Esophagus muscularis mucosa (tissue), 4 donors: ENCODE results near the gene PDK2. TPM values are rescaled to one million over a fixed set of nuclear protein-coding genes. Genes with fewer than 3 reads are reported as not detected.

Source experiments
- DNase-seq: peaks from one replicate; pipeline ENCODE4 v3.0.0-alpha.2; 2017; ENCODE audit errors: extremely low spot score
- H3K27ac ChIP-seq, 4 donors: fragments of 200-600 bp; sonication (generic); replicated peaks in 1 of 4; 1 replicate in 3 of 4; 2 replicates in 1 of 4; pipeline ENCODE4 v1.5.1; 2016 to 2019; ENCODE audit warnings: mild to moderate bottlenecking in 1 of 4
- H3K27me3 ChIP-seq, 4 donors: fragments of 200-600 bp; sonication (generic); one replicate each; pipeline versions ENCODE4 v1.5.1 to v1.6.0; 2016 to 2019
- H3K36me3 ChIP-seq, 4 donors: fragments of 200-600 bp; sonication (generic); one replicate each; pipeline ENCODE4 v1.5.1; 2016 to 2019
- H3K4me1 ChIP-seq, 4 donors: fragments of 200-600 bp; sonication (generic); one replicate each; pipeline ENCODE4 v1.5.1; 2016 to 2019
- H3K4me3 ChIP-seq, 4 donors: fragments of 200-600 bp; sonication (generic); 1 replicate in 2 of 4; 2 replicates in 2 of 4; pipeline ENCODE4 v1.5.1; 2016 to 2019; ENCODE audit warnings: mild to moderate bottlenecking in 4 of 4, moderate library complexity in 1 of 4
- H3K9me3 ChIP-seq, 4 donors: fragments of 200-600 bp; sonication (generic); 1 replicate in 3 of 4; 2 replicates in 1 of 4; pipeline ENCODE4 v1.5.1; 2016 to 2019
- EP300 ChIP-seq: sonication (generic); formaldehyde crosslinking; IDR thresholded peaks from one replicate; pipeline ENCODE4 v1.6.1; 2017; ENCODE audit warnings: antibody characterized with exemption
- POLR2A ChIP-seq: fragments of 450-650 bp; IDR thresholded peaks from one replicate; pipeline ENCODE4 v1.6.1; 2017; ENCODE audit warnings: antibody characterized with exemption, moderate library complexity, mild to moderate bottlenecking, low read depth
- POLR2AphosphoS5 ChIP-seq, 2 donors: sonication (generic); formaldehyde crosslinking; IDR thresholded peaks; one replicate each; pipeline ENCODE4 v1.6.1; 2017; ENCODE audit warnings: antibody characterized with exemption in 2 of 2
- WGBS: methylation state at CpG from one replicate; pipeline ENCODE4 v1.1.5; 2018; 5-methylcytosine and 5-hydroxymethylcytosine counted together
- intact Hi-C: fragments of 100-400 bp; cut with DNase I; formaldehyde crosslinking; loops from one replicate; pipeline ENCODE4 v1.15.1; 2023
- total RNA-seq, 4 donors: library from RNA; depleted of rRNA; stranded (reverse); fragments of >200 nt; gene quantifications; one replicate each; pipeline versions ENCODE4 v1.1.0 to v1.2.1, GENCODE V29; 2016
- TF ChIP-seq, protein P1 (sequence below), 3 experiments: fragments of 200-600 bp in 2 of 3; fragments of 450-650 bp in 1 of 3; sonication (generic) in 2 of 3; IDR thresholded peaks; one replicate each; pipeline ENCODE4 v1.5.1; 2017 to 2019; ENCODE audit warnings: antibody characterized with exemption in 3 of 3, mild to moderate bottlenecking in 2 of 3, moderate library complexity in 1 of 3

Gene PDK2
- total RNA-seq, 4 donors from 2014 or later: 31.6 to 118 (median 61.4) TPM

DNA sequence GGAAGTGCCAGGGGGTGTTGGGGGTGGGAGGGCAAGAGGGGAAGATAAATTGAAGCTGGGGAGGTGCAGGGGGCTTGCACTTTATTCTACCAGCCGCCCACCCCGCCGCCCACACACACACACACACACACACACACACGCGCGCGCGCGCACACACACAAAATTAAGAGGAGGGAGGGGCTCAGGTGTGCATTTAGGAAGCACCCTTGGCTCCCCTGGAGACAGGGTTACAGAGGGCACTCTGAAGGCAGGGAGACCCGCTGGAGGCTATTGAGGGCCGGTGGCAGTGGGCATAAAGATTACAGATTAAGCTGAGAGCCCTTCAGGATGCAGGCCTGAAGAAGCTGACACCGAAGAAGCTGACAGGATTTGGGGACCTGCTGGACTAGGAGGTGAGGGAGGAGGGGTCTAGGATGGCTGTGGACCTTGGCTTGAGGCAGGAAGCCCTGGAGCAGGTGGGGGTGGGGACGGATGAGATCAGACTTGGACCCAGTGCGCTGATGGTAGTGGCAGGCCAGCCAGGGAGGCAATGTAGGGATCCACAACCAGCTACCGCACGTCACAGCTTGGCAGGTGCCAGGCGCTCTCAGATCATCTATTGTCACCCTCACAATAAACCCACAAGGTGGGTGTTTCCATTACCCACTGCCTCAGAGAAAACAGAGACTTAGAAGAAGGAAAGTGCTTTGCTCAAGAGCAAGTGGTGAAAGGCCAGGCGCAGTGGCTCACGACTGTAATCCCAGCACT is 35.6 kb downstream of the PDK2 start:
- DNase-seq: no peak
- TF ChIP-seq POLR2AphosphoS5 (IDR thresholded peaks at IDR 0.05) (no peak), EP300 (no peak), POLR2A (no peak)
- TF ChIP-seq, protein P1, sequence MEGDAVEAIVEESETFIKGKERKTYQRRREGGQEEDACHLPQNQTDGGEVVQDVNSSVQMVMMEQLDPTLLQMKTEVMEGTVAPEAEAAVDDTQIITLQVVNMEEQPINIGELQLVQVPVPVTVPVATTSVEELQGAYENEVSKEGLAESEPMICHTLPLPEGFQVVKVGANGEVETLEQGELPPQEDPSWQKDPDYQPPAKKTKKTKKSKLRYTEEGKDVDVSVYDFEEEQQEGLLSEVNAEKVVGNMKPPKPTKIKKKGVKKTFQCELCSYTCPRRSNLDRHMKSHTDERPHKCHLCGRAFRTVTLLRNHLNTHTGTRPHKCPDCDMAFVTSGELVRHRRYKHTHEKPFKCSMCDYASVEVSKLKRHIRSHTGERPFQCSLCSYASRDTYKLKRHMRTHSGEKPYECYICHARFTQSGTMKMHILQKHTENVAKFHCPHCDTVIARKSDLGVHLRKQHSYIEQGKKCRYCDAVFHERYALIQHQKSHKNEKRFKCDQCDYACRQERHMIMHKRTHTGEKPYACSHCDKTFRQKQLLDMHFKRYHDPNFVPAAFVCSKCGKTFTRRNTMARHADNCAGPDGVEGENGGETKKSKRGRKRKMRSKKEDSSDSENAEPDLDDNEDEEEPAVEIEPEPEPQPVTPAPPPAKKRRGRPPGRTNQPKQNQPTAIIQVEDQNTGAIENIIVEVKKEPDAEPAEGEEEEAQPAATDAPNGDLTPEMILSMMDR (IDR thresholded peaks at IDR 0.05): no peak
- H3K27me3 ChIP-seq: peaks cover 0 to 18% (median 4%) of the 10 kb centered on the region in 4 donors
- H3K36me3 ChIP-seq: peaks cover 9 to 19% (median 17%) of the 10 kb centered on the region in 4 donors
- H3K27ac ChIP-seq: no peak overlapping the region
- intact Hi-C loops: no loop called here
- H3K4me1 ChIP-seq: peaks cover 35 to 54% (median 51%) of the 10 kb centered on the region in 4 donors
- no peaks in the 10 kb centered on the region for H3K9me3 ChIP-seq
- WGBS: 48% methylated on average over 18 of the region's 19 CpGs
- H3K4me3 ChIP-seq: peak overlapping the region; percentile 54 to 68 (median 60)

DNA sequence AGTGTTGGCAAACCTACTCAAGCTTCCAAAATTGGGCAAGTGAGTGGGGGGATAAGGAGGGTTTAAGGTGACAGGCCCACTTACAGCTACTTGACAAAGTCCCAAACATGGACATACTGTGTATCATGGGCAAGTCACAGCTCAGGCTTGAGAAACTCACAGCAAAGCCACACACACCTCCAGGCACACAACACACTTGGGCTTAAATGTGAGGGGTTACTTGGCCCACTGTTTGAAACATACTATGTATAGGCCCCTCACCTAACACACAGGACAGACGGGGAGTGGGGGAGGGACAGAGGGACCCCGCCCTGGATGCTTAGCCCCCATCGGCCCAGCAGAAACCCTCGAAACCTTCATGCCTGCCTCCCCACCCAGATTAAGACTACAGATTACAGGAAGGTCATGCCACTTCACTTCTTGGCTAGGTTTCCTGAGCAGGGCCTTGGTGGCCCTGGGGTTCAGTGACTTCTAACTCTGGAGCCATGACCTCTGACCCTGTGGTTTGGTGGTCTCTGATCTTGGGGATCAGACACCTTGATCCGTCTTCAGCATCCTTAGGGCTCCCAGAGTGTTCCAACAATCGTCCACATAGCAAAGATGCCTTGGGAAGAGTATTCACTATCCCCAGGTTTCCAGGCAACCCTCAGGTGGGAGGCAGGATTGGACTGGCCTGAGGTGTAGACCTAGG is 37.1 kb downstream of the PDK2 start:
- DNase-seq: no peak
- Histone ChIP-seq H3K9me3 (no peaks in the 10 kb centered on the region), H3K36me3 (peaks cover 24 to 34% (median 33%) of the 10 kb centered on the region in 4 donors), H3K27ac (peak overlapping the region in 2 of 4 donors; percentile 61 to 77), H3K4me3 (no peak overlapping the region), H3K27me3 (peaks cover 0 to 18% (median 4%) of the 10 kb centered on the region in 4 donors), H3K4me1 (peaks cover 35 to 54% (median 51%) of the 10 kb centered on the region in 4 donors)
- intact Hi-C loops: no loop called here
- TF ChIP-seq POLR2A (no peak), POLR2AphosphoS5 (IDR thresholded peaks at IDR 0.05) (no peak), EP300 (no peak)
- TF ChIP-seq, protein P1 (IDR thresholded peaks at IDR 0.05): no peak
- 96% methylated on average over 5 of the region's 6 CpGs for WGBS

DNA sequence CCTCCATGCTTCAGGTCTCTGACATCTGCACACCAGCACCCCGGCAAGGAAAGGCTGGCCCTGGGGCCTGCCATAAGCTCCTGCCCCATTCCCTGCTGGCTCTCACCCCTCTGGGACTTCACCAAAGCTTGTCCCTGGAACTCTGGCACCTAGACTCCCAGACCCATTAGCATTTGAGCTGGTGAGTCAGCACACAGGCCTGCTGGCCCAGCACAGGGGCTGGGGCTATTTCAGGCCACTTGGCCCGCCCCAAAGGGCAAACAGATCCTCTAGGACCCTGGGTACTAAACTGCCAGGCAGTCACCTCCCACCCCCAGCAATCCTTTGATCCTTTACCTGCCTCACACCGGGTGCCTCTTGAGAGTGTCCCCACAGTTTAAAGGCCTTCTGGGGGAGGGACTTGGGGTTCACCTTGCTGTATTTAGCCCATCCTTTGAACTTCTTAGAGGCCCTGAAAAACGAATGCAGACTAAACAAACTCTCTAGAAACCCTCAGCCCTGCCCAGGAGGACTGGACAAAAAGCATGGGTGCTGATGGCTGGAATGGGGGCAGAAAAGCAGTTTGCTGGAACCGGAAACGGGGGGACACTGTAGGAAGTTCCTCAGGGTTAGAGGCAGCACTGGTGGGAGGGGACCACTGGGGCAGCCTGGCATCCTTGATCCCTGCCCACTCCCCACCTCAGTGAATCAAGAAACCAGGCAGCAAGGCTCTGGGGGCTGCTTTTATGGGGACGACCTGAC is 38.0 kb downstream of the PDK2 start:
- Histone ChIP-seq H3K4me1 (peaks cover 34 to 54% (median 51%) of the 10 kb centered on the region in 4 donors), H3K27ac (peak overlapping the region; percentile 36 to 77 (median 60)), H3K9me3 (no peaks in the 10 kb centered on the region), H3K27me3 (peaks cover 0 to 18% (median 4%) of the 10 kb centered on the region in 4 donors), H3K36me3 (peaks cover 31 to 43% (median 42%) of the 10 kb centered on the region in 4 donors), H3K4me3 (no peak overlapping the region)
- TF ChIP-seq, protein P1 (IDR thresholded peaks at IDR 0.05): no peak
- no peak for TF ChIP-seq POLR2A
- peak; percentile 25 to 40 for TF ChIP-seq POLR2AphosphoS5 (IDR thresholded peaks at IDR 0.05)
- WGBS: 40% methylated on average over 6 of the region's 7 CpGs
- no peak for DNase-seq
- intact Hi-C loops: no loop called here

DNA sequence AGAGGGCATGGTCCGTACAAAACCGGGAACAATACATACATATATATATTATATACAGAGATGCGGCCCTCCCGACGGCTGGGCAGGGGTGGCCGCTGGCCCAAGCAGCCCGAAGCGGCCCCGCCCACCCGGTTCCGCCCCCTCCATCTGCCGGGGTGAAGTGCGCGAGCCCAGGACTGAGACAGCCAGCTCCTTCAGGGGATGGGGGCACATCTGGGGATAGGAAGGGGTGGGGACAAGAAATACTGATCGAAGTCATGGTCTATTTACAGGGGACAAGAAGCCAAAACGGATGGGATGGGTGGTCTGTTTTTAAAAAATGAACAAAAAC is 38.6 kb downstream of the PDK2 start:
- TF ChIP-seq POLR2A (no peak), POLR2AphosphoS5 (IDR thresholded peaks at IDR 0.05) (no peak), EP300 (no peak)
- TF ChIP-seq, protein P1 (IDR thresholded peaks at IDR 0.05): no peak
- H3K27ac ChIP-seq: peak overlapping the region; percentile 36 to 77 (median 60)
- peaks cover 0 to 18% (median 4%) of the 10 kb centered on the region in 4 donors for H3K27me3 ChIP-seq
- no peaks in the 10 kb centered on the region for H3K9me3 ChIP-seq
- no peak for DNase-seq
- H3K4me1 ChIP-seq: peaks cover 31 to 49% (median 47%) of the 10 kb centered on the region in 4 donors
- whole genome bisulfite sequencing: 16% methylated on average over 15 of the region's 16 CpGs
- intact Hi-C loops: no loop called here
- H3K36me3 ChIP-seq: peaks cover 37 to 49% (median 48%) of the 10 kb centered on the region in 4 donors
- no peak overlapping the region for H3K4me3 ChIP-seq
